HG02571 (cell line): Measurements from ENCODE around the gene KRTAP3-2.

Experiments
- ATAC-seq: cut with Tn5 transposase; IDR thresholded peaks from one replicate; pipeline ENCODE4 v1.9.1; 2021; ENCODE audit warnings: mild to moderate bottlenecking, moderate library complexity; ENCODE audit not compliant: unreplicated experiment

The KRTAP3-2 gene

GRCh38 chr17:41012326-41013120 is 12.8 kb upstream of the KRTAP3-2 start:
- ATAC-seq: no peak

- ATAC-seq: no peak
Measured at GRCh38 chr17:41010441-41010840, 10.7 kb upstream of the KRTAP3-2 start.

GRCh38 chr17:41009936-41010335 is 10.2 kb upstream of the KRTAP3-2 start:
- no peak for ATAC-seq

- no peak for ATAC-seq
Measured at GRCh38 chr17:41009301-41009760, 9.6 kb upstream of the KRTAP3-2 start.

- ATAC-seq: no peak
Measured at GRCh38 chr17:41008811-41009210, 9.1 kb upstream of the KRTAP3-2 start, which contains the start of gene KRTAP3-1. KRTAP3-1 (minus strand) TSS chr17:41009128; CDS start chr17:41009074, 54 bp downstream.

- ATAC-seq: no peak
Measured at GRCh38 chr17:41004397-41004796, 4.7 kb upstream of the KRTAP3-2 start.

- ATAC-seq: no peak
Measured at GRCh38 chr17:41003926-41004325, 4.2 kb upstream of the KRTAP3-2 start.

GRCh38 chr17:41002814-41003213 is 3.1 kb upstream of the KRTAP3-2 start:
- ATAC-seq: no peak

- no peak for ATAC-seq
Measured at GRCh38 chr17:41001795-41002194, 2.1 kb upstream of the KRTAP3-2 start.

- no peak for ATAC-seq
Measured at GRCh38 chr17:40997361-40997760, 2.3 kb downstream of the KRTAP3-2 start.

GRCh38 chr17:40996829-40997228 is 2.9 kb downstream of the KRTAP3-2 start:
- no peak for ATAC-seq

GRCh38 chr17:40995116-40995515 is 4.6 kb downstream of the KRTAP3-2 start:
- ATAC-seq: no peak

- ATAC-seq: no peak
Measured at GRCh38 chr17:40993839-40994238, 5.9 kb downstream of the KRTAP3-2 start, which contains the start of gene KRTAP3-3. KRTAP3-3 (minus strand) TSS chr17:40994164; CDS start chr17:40994097, 67 bp downstream.

- ATAC-seq: no peak
Measured at GRCh38 chr17:40993084-40993483, 6.6 kb downstream of the KRTAP3-2 start.

GRCh38 chr17:40992666-40993065 is 7.0 kb downstream of the KRTAP3-2 start:
- no peak for ATAC-seq

GRCh38 chr17:40986920-40987319 is 12.8 kb downstream of the KRTAP3-2 start:
- ATAC-seq: no peak

GRCh38 chr17:40984226-40984625 is 15.5 kb downstream of the KRTAP3-2 start, which contains the start of gene KRT40:
KRT40 (minus strand) TSS chr17:40984326; CDS start chr17:40984273, 53 bp downstream.
- ATAC-seq: no peak

- no peak for ATAC-seq
Measured at GRCh38 chr17:40981115-40981514, 18.6 kb downstream of the KRTAP3-2 start.

- ATAC-seq: no peak
Measured at GRCh38 chr17:40980596-40980995, 19.1 kb downstream of the KRTAP3-2 start.

GRCh38 chr17:40980117-40980516 is 19.6 kb downstream of the KRTAP3-2 start:
- ATAC-seq: no peak

GRCh38 chr17:40978575-40979151 is 21.0 kb downstream of the KRTAP3-2 start:
- no peak for ATAC-seq

GRCh38 chr17:40975516-40975915 is 24.2 kb downstream of the KRTAP3-2 start:
- no peak for ATAC-seq
